HG03103 (cell line): ENCODE data around the gene AIRE.
"Not testable (repeated sequence)": the region's sequence is repeated elsewhere in the genome, so short reads cannot be mapped to it uniquely, and the experiment has no call there.

Experiments
- ATAC-seq: cut with Tn5 transposase; IDR thresholded peaks from one replicate; pipeline ENCODE4 v1.9.1; 2021; ENCODE audit warnings: low read depth; ENCODE audit not compliant: unreplicated experiment

AIRE gene

DNA sequence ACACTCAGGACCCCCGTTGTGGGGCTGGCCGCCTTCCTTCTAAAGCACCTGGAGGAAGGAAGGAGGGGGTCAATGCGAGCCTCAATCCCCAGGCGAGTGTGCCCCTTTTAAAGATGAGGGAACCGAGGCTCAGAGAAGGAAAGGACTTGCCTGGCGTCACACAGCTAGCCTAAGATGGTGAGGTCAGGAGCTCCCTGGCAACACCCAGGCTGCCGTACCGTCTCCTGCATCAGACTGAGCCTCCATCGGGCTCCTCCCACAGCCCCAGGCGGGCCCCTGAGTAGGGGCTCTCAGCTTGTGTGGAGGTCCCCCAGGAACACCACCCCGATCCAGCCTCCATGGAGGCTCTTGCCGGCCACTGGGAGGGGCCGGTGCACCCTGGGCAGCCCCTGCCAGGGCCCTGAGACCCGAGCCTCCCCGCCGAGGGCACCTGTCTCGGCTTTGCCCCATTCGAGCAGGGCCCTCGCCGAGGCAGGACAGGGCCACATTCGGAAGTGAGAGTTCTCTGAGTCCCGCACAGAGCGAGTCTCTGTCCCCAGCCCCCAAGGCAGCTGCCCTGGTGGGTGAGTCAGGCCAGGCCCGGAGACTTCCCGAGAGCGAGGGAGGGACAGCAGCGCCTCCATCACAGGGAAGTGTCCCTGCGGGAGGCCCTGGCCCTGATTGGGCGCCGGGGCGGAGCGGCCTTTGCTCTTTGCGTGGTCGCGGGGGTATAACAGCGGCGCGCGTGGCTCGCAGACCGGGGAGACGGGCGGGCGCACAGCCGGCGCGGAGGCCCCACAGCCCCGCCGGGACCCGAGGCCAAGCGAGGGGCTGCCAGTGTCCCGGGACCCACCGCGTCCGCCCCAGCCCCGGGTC is at the start of gene AIRE:
Gene AIRE (plus strand): TSS at position 739 of the 855 bp plus-strand sequence. CDS start 131 bp downstream, outside the sequence.
- ATAC-seq: no peak

DNA sequence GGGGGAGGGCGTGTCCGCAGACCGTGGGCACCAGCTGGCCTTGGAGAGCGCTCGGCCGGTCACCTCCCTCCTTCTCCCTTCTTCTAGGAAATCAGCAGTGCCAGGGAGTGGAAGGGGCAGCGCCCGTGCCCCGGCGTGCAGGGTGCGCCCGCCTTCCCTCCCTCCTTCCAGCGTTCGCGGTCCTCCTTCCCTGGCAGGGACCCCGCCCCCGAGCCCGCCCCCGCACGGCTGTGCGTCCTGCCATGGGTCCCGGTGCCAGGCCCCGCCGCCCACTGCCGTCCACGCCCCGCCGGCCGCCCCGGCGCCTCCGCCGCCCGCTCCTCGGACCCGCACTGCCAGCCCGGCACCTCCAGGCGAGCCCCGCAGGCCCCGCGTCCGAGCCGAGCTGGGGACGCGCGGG is 45.3 kb upstream of the AIRE start:
- not testable (repeated sequence) for ATAC-seq

DNA sequence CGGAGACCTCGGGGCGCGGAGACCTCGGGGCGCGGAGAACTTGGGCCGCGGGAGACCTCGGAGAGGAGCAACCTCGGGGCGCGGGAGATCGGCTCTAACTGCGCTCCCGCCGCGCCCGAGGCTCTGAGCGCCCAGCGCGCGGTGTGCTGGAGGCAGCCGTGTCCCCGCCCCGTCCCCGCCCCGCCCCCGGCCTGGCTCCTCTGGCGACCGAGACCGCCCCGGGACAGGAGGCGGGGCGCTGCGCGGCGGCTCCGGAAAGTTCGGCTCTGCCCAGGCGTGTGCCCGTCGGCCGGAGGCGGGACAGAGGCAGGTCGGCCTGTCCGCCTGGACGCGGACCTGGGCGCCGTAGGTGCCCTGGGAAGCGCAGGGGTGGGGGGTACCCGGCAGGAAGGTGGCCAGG is 44.8 kb upstream of the AIRE start, which contains the start of gene ICOSLG:
Gene ICOSLG (minus strand): TSS at position 102 of the 400 bp plus-strand sequence. CDS start 126 bp downstream, outside the sequence.
- ATAC-seq: not testable (repeated sequence)

DNA sequence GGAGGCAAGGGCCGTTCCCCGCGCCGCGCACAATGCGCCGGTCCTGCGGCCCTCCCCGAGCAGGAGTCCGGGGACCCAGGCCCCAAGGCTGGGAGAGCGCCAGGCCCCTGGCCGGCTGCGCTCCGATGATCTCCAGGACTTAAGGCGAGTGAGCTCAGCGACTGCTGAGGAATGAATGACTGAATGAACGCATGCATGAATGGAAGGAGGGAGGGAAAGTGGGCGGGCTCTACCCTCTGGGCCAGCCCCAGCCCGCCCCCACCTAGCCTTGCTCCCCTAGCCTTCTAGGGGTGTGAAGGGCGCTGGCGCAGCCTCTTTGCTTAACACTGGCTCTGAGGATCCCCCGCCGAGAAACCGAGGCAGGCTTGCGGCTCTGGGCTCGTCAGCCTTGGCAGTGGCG is 44.4 kb upstream of the AIRE start:
- ATAC-seq: not testable (repeated sequence)

DNA sequence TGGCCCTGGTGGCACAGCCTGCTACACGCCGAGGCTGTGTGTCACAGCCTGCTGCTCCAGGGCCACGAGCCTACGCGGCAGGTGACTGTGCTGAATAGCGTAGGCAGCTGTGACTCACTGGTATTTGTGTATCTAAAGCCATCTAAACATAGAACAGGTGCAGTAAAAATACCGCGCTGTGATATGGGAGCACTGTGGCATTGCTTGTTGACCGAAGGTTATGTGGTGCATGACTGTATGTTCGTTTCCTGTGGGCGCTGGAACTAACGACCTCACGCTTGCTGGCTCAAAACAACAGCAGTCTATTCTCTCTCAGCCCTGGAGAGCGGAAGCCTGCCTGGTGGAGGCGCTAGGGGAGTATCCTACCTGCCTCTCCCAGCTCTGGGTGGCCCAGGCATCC is 41.7 kb upstream of the AIRE start:
- ATAC-seq: not testable (repeated sequence)

DNA sequence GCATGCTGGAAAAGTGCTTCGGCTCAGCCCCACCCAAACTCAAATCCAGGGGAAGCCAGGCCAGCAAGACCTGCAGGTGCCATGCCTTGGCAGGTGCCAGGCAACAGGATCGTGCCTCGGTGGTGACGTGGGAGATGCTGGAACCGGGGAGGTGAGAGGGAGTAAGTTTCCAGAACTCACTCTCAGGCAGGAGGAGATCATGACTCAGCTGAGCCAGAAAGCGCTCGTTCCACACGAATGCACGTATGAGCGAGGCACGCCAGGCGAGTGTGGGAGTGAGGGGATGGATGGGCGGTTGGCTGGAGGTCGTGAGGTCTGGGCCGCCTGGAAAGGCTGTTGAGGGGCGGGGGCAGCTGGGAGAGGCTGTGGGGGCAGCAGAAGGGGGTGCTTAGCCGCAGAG is 37.8 kb upstream of the AIRE start:
- not testable (repeated sequence) for ATAC-seq

DNA sequence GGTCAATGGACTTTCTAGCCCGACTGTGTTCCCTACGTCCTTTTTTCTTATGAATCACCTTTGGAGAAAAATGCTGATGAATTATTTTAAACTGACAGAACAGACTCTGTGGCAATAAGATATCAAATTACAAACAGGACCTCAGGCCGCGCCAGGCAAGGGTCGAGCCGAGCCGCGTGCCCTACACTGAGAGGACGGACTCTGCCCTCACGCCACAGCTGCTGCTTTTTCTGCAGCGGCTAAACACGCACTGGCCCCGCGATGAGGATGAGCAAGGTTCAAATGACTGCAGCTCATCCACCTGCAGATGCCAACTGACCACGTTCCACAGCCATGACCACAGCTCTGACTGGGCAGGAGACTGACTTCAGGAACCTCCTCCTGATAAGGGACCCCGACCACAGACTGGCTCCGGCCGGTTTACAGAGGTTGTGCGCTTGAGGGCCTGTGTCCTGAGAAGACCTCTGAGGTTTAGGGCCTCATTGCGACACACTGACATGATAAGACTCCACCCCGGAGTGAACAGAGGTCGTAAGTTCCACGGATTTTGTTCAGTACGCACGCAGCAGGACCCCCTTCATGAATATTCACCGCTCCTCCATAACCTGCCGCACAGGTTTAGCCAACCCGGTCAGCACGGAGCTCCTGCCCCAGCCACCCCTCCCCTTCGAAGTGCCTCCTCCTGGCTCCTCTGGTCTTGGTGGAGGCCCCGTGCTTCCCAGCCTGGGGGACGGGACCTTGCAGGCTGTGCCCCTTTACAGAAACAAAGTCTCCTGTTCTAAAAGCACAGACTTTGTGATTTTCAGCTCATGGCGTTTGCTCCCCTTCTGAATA is 36.3 kb upstream of the AIRE start:
- ATAC-seq: not testable (repeated sequence)

DNA sequence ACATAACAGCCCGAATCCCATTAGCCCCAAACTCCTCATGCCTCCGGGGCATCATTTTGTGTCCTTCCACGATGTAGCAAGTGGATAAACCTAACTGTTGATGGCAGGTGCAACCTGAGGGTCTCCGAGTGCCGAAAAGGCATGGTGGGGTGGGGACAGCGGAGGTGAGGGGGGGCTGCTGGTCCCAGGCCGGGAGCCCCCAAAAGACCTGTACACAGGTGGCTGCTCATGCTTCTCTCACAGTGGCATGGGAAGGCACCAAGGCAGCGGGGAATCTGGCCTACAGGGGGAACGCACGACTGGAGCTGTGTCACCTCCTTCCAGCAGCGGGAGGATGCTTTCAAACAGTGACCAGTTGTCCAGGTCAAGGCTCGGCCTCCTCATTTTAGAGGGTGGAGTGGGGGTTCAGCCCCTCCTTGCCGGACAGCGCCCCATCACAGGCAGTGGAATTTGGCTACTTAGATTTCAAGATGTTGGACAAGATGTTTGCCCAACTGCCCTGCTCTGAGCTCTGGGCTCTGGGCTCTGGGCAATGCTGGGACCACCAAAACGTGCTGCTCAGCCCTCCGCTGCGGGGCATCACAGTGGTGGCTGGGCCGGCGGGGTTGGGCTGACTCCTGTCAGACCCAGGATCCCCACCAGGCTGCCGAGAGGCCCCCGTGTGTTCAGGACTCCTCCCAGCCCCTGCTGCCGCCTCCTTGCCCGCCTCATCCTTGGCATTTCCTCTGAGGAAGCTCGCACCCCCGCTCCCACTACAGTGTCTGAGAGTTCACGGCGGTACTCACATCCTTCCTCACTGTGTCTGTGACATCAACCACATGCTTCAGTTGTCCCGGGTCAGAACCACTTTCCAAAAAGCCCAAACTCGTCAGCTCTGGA is 31.6 kb upstream of the AIRE start:
- ATAC-seq: no peak

DNA sequence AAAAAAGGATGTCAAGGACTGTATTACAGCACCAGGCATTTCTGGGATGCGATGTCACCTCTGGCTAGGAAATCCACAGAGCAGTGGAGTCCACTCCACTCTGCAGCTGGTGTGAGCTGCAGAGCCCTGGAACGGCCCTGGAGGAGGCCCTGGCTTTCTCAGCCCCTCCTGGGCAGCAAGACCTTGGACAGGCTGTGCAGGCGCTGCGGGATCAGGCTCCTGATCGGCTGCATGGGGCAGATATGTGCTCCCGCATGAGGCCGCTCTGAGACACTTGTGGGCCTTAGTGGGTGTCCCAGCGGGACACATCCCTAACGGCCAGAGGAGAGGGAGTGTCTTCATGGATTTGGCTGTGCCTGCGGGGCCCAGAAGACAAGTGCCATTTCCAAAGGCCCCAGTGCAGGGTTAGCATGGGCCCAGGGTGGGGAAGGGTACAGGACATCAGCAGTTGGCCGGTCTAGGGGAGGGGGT is 30.1 kb upstream of the AIRE start:
- ATAC-seq: no peak

DNA sequence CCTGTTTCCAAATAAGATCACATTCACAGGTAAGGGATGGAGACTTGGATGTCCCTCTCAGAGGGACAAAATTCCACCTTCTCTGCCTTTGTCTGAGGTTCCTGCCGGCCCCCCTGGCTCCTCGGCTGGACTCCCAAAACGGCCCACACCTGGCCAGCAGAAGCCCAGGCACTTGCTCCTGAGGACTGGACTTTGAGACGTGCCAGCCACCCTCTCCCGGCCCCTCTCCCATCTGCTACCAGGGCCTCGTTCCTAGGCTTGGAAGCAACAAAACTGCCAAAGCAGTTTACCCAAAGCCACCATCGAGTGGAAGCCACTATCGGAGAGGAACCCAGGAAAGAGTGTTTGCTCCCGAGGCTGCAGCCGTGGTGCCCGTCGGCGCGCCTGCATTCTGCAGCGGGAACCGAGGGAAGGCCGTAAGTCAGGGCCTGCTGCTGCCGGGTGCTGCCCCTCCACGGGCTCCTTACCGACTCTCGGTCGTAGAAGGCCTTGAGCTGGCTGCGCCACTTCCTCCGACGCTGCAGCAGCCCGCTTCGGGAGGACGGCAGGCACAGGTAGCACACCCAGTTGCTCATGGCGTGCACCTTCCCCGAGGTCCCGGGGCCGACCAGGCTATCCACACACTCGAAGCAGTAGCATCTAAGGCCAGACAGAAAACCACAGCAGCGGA is 27.5 kb upstream of the AIRE start:
- ATAC-seq: no peak

DNA sequence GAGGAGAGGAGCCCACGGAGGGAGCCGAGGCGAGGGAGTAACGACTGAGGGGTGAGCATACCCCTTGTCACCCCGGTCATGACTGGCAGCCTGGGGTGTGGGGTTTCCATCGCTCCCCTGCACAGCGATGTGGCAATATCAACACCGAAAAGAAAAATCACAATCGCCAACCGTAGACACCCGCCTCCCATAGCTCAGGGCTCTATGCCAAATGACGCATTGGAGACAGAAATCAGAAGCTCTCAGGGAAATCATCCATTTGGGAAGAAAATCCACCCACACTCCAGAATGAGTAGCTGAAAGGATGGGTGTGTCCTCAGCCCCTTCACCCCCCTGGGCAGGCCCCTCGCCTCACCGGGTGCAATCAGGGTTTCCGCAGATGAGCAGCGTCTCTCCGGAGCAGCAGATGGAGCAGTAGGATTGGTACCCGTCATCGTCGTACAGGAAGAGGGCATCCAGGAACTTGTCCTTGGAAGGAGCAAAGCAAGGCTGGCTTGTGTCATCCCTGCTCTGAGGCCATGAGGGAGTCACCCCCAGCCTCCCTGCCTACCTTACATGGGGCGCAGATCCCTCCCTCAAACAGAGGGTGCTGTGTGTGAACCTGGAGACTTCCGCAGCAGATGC is 26.5 kb upstream of the AIRE start:
- ATAC-seq: no peak

DNA sequence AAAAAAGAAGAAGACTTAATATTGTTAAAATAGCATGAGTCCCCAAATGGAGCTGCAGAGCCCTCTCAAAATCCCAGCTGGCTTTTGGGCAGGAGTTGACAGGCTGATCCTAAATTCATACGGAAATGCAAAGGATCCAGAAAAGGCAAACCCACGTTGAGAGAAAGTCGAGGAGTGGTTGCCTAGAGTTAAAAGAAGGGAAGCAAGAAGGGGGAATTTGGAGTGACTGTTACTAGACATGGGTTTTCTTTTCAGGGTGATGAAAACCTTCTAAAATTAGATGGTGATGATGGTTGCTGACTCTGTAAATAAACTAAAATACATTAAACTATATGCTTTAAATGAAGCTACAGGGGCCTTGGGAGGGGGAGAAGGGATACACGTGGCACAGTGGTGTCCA is 25.6 kb upstream of the AIRE start:
- no peak for ATAC-seq

DNA sequence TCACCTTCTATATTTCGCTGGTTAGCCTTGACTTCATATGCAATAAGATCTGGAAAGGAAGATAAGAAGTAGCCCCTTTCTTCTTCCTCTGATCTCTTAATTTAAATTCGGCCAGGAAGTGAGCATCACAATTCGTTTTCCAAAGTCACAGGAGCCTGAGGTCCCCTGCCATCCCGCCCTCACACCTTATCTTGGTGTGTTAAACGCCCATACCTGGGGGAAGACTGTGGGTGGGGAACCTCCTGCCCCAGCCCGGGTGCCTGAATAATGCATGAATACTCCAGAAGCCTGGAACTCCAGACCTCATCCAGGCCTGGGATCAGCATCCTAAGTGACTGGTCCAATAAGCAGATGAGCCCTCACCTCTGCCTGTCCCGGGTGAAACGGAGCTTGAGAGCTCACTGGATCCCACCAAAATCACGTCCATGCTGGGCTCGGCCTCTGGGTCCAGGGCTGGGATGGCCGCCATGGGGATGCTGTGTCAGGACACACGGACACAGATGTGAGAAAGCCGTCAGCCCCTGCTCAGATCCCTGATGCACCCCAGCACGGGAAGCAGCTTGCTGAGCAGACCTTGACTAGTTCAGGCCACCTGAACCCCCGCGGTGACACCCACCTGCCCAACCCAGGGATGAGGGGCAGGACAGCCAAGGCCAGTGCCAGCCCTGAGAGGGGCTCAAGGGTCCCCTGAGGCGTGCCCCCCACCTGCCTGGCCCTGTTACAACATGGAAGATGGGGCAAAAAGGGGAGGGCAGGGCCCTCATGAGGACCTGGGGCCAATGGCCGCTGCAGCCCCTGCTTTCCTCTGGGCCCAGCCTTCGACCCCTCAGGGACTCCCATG is 24.7 kb upstream of the AIRE start:
- no peak for ATAC-seq

DNA sequence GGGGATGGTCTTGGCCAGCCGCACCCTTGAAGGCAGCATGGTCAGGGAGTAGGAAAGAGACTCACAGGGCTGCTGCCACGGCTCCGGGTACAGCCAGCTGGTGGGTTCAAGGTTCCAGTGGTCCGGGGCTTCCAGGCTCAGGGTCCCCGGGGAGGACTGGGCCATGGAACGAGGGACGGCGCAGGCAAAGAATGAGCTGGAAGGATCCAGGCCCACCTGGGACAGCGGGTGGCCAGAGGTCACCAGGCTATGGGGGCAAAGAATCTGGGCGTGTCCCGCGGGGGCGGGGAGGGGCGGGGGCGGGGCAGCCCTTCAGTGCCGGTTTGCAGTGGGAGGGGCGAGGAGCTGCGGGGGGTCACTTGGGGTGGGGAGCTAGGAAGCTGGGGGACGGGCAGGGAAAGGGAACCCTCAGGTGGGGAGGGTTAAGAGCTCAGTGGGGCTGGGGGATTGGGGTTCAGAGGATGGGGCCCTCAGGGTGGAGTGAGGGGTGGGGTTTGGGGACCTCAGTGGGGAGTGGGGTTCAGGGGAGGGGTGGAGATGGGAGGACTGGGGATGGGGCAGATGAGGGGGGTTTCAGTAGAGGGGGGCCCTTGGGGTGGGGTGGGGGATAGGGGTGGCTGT is 23.9 kb upstream of the AIRE start, which contains the start of gene DNMT3L:
Gene DNMT3L (minus strand): TSS at position 223 of the 621 bp plus-strand sequence. CDS start 638 bp downstream, outside the sequence.
- no peak for ATAC-seq

DNA sequence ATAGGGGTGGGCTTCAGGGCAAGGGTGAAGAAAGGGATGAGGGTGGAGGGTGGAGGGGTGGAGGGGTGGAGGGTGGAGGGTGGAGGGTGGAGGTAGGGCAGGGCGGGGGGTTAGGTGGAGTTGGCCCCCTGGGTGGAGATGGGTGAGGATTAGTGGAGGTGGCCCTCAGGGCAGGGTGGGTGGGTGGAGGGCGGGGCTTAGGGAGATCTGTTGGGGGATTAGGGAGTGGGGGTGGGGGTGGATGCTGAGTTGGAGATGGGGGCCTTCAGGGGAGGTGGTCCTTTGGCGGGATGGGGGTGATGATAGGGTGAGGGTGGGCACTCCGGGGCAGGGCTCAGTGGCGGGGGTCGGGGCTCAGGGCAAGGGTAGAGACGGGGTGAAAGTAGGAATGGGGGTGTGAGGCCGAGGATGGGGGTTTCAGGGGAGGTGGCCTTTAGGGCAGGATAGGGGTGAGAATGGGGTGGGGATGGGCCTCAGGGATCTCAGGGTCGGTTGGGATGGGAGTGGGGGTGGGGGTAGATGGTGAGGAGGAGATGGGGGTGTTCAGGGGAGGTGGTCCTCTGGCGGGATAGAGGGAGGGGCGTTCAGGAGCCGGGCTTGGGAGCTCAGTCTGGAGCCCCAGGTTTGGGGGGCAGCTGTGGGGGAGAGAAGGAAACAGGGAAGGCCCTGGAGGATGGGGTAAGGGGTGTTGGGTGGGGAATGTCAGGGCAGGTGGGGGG is 23.2 kb upstream of the AIRE start:
- no peak for ATAC-seq

DNA sequence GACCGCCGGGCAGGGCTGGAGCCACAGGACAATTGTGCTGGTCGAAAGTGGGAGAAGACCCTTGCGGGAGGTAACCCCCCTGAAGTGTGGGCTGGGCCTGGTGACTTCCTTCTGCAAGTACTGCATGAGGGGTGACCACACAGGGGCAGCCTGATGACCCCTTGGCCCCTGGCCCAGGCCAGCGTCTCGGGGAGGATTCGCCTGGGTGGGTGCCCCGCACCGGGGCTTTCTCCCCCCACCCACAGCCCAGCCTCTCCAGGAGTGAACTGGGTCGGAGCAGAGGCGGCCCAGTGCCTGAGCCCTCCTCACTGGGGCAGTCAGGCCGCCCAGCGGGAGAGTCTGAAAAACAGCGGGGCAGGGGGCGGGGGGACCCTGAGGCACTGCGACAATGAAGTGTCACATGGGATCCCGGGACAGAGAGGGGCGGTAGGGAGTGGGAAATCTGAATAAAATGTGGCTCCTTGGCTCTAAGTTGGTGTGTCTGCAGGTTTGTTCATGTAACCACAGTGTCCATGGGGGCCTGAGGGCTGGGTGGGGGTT is 22.4 kb upstream of the AIRE start:
- ATAC-seq: no peak

DNA sequence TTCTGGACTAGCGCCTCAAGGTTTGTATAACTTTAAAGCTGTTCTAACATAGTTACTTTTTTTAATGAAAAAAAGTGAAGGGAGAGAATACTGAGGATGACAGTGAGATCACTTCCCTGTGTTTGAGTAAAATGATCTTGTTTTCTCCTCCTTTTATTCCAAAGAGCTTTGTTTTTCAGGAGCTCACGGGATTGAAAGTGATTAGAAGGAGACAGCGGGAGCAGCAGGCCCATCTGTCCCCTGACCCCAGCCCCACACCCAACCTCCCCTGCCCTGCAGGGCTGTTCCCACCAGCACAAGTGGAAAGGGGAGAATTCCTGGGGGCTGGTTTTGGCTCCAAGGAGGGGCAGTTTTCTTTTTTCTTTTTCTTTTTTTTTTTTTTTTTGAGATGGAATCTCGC is 21.9 kb upstream of the AIRE start:
- ATAC-seq: no peak
